Gastrocnemius medialis (tissue), 4 donors: ENCODE measurements around the gene GCK.

ENCODE experiments used
- CTCF ChIP-seq, 5 experiments: fragments of 450-650 bp in 3 of 5; fragments of 200-600 bp in 2 of 5; sonication (generic) in 2 of 5; IDR thresholded peaks in 4 of 5; conservative IDR thresholded peaks in 1 of 5; 1 replicate in 4 of 5; 2 replicates in 1 of 5; pipeline ENCODE4 v1.5.1; 2016 to 2019; ENCODE audit warnings: antibody characterized with exemption in 5 of 5, mild to moderate bottlenecking in 3 of 5, moderate library complexity in 3 of 5
- POLR2A ChIP-seq, 2 donors: fragments of 450-650 bp; IDR thresholded peaks; one replicate each; pipeline ENCODE4 v1.6.1; 2017; ENCODE audit warnings: antibody characterized with exemption in 2 of 2, mild to moderate bottlenecking in 2 of 2, moderate library complexity in 2 of 2

GRCh38 chr7:44122529-44122928 lies 66.7 kb downstream of the GCK start:
- no peak for TF ChIP-seq POLR2A (IDR thresholded peaks at IDR 0.05)
- no peak for TF ChIP-seq CTCF (IDR thresholded peaks at IDR 0.05 in 4 of 5, conservative IDR thresholded peaks at IDR 0.05 in 1 of 5)
